ENCODE data around the gene MTR. TPM values are rescaled to one million over a fixed set of nuclear protein-coding genes. Genes with fewer than 3 reads are reported as not detected.

MTR gene
- total and polyA plus RNA-seq, 11 donors = 11.8 to 84.2 (median 47.4) TPM

DNA sequence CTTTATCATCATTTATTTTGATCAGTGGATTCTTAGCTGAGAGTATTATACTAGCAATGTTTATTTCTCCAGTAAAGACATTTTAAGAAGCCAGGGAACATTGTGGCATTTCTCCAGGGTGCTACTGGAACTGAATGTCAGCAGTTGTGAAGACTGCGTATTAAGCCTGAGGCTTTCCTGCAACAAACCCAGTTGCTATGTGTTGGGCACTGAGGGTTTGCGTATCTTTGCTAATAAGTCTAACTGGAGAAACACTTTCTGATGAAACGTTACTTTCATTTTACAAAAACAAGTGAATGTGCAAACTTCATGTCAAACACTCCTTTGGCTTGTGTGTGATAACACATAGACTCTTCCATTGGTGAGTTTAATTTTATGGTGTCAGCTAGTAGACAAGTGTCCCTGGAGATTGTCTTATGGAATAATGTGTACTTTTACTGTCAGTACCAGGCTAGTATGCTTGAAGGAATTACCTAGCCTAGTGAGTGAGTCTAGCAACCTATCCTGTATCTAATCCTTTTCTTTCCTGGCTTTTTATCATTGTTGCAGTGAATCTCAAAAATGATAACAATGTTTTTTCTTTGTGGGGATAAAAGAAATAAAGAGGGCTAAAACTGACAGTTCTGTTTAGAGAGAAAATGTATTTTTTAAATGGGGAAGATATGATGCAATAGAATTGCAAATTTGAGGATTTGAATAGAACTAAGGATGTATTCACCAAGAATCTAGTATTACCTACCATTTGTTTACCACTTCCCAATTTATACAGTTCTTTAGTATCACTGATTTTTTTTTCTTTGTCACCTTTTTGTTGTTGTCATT, 70.1 kb downstream of the MTR start:
- TF ChIP-seq, protein P1, sequence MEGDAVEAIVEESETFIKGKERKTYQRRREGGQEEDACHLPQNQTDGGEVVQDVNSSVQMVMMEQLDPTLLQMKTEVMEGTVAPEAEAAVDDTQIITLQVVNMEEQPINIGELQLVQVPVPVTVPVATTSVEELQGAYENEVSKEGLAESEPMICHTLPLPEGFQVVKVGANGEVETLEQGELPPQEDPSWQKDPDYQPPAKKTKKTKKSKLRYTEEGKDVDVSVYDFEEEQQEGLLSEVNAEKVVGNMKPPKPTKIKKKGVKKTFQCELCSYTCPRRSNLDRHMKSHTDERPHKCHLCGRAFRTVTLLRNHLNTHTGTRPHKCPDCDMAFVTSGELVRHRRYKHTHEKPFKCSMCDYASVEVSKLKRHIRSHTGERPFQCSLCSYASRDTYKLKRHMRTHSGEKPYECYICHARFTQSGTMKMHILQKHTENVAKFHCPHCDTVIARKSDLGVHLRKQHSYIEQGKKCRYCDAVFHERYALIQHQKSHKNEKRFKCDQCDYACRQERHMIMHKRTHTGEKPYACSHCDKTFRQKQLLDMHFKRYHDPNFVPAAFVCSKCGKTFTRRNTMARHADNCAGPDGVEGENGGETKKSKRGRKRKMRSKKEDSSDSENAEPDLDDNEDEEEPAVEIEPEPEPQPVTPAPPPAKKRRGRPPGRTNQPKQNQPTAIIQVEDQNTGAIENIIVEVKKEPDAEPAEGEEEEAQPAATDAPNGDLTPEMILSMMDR (IDR thresholded peaks at IDR 0.05) = no peak
- TF ChIP-seq POLR2A (IDR thresholded peaks at IDR 0.05) = no peak
- Histone ChIP-seq H3K36me3 (peaks cover 0 to 96% (median 70%) of the 10 kb centered on the region in 9 donors), H3K9me3 (peaks cover 0 to 5% (median 0%) of the 10 kb centered on the region in 12 donors), H3K27ac (peak overlapping the region in 9 of 12 donors; percentile 24 to 76 (median 46)), H3K27me3 (no peaks in the 10 kb centered on the region), H3K4me3 (no peak overlapping the region), H3K4me1 (peaks cover 0 to 39% (median 12%) of the 10 kb centered on the region in 12 donors)
- intact Hi-C loops (cut with DNase I) = loop anchor here in 3 of 10 donors (10.0 kb wide), 3 partner anchors 70 to 260 kb away; partner anchors contain the start of genes HEATR1 (in 1 of the 3) and MTR (in 1 of the 3)
- peak in 1 of 5 donors; percentile 44 for DNase-seq
- 39 to 66% (median 49%) methylated on average over 3 of the region's 3 CpGs for WGBS, 4 donors
- peak; percentile 30 to 68 (median 63) for ATAC-seq

GRCh38 chr1:236865818-236866155, 70.7 kb downstream of the MTR start:
- TF ChIP-seq POLR2A (IDR thresholded peaks at IDR 0.05) = no peak
- TF ChIP-seq, protein P1 (IDR thresholded peaks at IDR 0.05) = no peak
- 97 to 100% (median 99%) methylated on average over 1 of the region's 1 CpG for WGBS, 4 donors
- H3K4me1 ChIP-seq = peaks cover 0 to 39% (median 12%) of the 10 kb centered on the region in 12 donors
- no peak for DNase-seq
- H3K36me3 ChIP-seq = peaks cover 0 to 95% (median 65%) of the 10 kb centered on the region in 9 donors
- no peaks in the 10 kb centered on the region for H3K27me3 ChIP-seq
- peak overlapping the region in 7 of 12 donors; percentile 24 to 72 (median 44) for H3K27ac ChIP-seq
- no peak for ATAC-seq
- intact Hi-C loops (cut with DNase I) = loop anchor here in 3 of 10 donors (10.0 kb wide), 3 partner anchors 71 to 261 kb away; partner anchors contain the start of genes HEATR1 (in 1 of the 3) and MTR (in 1 of the 3)
- no peak overlapping the region for H3K4me3 ChIP-seq
- H3K9me3 ChIP-seq = peaks cover 0 to 5% (median 0%) of the 10 kb centered on the region in 12 donors

- H3K4me3 ChIP-seq = no peak overlapping the region
- H3K27me3 ChIP-seq = no peaks in the 10 kb centered on the region
- 93 to 97% (median 94%) methylated on average over 6 of the region's 6 CpGs for WGBS, 4 donors
- ATAC-seq (no peak), DNase-seq (no peak)
- H3K36me3 ChIP-seq = peaks cover 0 to 78% (median 34%) of the 10 kb centered on the region in 9 donors
- peaks cover 0 to 39% (median 12%) of the 10 kb centered on the region in 12 donors for H3K4me1 ChIP-seq
- no peak for TF ChIP-seq POLR2A (IDR thresholded peaks at IDR 0.05)
- TF ChIP-seq, protein P1 (IDR thresholded peaks at IDR 0.05) = peak; percentile 63 to 91 (median 78)
- H3K27ac ChIP-seq = no peak overlapping the region
- peaks cover 0 to 5% (median 0%) of the 10 kb centered on the region in 12 donors for H3K9me3 ChIP-seq
- intact Hi-C loops (cut with DNase I) = loop anchor here in 3 of 10 donors (2.0 to 10.0 kb wide), 4 partner anchors 52 to 264 kb away; partner anchors contain the start of genes HEATR1 (in 1 of the 3) and MTR (in 1 of the 3)
Measured at GRCh38 chr1:236868625-236869467, 73.8 kb downstream of the MTR start.

All from heart left ventricle (tissue), 16 donors.